NCI-H2029 treated with DMSO at 0.1 percent for 48 hours (cell line): Measurements from ENCODE around the gene ASB12.

Experiments used
- DNase-seq: peaks from one replicate; lab custom pipeline; 2025; lab: John Stamatoyannopoulos, UW

Gene ASB12

DNA sequence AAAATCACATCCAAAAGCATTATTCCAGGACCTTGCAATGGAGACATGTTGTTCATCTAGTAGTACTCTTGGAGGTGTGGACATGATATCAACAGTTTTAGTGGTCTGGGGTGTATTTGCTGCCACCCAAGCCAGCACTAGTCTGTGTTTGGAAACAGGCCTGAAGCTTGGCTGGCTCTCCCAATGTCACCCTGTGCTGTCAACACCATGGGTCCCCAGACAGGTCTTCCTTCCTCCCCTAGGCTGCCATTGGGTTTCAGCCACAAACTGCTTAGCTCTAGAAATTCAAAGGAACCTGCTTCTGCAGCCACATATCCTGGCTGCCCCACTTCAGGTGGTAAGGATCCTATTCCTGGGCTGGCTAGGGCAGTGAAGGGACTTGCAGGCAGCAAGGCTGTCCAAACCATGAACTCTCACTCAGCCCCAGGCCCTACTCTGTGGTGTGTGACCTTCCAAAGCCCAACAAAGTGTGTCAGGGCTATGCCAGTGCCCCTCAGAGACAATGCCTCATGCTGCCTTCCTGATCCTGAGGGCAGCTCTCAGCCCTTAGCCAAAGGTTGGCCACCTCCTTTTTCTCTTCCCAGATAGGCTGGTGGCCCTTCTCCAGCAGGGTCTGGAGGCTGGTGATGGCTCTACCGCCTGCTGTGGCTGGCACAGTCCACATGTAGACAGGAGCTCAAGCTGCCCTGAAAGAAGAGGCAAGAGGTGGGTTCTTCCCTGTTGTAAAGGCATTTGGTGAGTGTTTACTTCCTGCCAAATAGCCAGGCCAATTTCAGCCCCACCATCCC is 43.2 kb downstream of the ASB12 start:
- no peak for DNase-seq

DNA sequence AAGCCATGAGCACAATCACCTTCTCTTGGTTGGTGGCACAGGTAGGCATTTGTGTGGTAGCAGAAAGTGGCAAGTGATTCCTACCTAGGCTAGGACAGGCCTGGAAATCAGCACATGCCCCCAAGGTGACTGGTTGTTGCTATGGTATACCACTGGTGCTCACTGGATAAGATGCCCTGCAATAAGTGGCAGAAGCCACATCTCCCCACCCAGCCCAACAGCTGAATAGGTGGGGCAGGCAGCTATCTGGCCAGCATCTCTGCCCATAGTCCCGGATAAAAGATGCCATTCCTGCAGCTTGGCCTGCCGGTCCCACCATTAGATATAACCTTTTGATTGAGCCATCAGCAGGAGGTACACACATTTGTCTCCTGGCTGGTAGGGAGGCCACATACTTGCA is 46.0 kb downstream of the ASB12 start:
- DNase-seq = no peak

DNA sequence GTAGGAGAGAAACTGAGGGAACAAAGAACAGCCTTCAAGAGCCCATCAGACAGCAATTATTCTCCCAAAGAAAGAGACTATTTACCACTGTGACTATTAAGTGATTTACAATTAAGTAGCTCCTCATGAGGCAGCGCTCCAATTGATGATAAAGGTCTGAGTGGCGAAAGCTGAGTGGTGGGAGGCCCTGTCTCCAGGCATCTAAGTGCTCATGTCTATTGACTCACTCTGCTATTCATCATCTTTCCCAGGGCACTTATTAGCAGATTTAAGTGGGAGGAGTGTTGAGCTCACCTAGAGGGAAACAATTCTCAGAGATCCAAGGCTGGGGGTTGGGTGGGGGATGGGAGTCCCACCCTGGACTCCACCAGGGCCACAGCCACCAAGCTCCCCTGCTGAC is 48.2 kb downstream of the ASB12 start:
- no peak for DNase-seq

DNA sequence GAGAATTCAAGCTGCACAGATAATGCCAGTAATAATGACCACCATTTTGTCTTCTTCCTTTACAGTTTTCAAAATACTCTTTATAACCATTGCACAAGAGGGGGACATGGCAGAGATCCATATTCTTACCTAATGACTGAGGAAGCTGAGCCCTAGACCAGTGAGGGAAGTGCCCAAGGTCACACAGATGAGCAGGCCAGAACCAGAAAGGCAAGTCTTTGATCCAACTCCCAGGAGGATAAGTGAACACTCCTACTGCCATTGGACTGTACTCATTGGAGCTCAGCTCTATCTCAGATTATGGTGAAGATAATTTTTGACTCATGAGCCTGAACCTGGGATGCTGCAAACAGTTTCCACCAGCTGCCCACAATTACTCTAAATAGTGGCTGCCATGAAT is 53.5 kb downstream of the ASB12 start:
- no peak for DNase-seq
